Ovary (tissue), 9 donors: ENCODE measurements around the gene SYCP1. TPM values are rescaled to one million over a fixed set of nuclear protein-coding genes. Genes with fewer than 3 reads are reported as not detected.
"Not testable (repeated sequence)": the region's sequence is repeated elsewhere in the genome, so short reads cannot be mapped to it uniquely, and the experiment has no call there.

ENCODE experiments used
- DNase-seq, 5 donors: peaks; one replicate each; pipeline ENCODE4 v3.0.0-alpha.2; 2019 to 2020
- H3K27ac ChIP-seq, 2 donors: fragments of 200-600 bp; one replicate each; pipeline versions ENCODE4 v1.5.1 to v1.8.0; 2019 to 2022
- H3K27me3 ChIP-seq: fragments of 200-600 bp; one replicate; pipeline ENCODE4 v1.8.0; 2022
- H3K36me3 ChIP-seq: fragments of 200-600 bp; sonication (generic); one replicate; pipeline ENCODE4 v1.5.1; 2019
- H3K4me1 ChIP-seq: one replicate; pipeline ENCODE4 v1.8.1; 2013; ENCODE audit warnings: mild to moderate bottlenecking, moderate library complexity; ENCODE audit not compliant: insufficient read depth
- H3K4me3 ChIP-seq: fragments of 200-600 bp; sonication (generic); one replicate; pipeline ENCODE4 v1.5.1; 2017
- H3K9me3 ChIP-seq, 2 donors: fragments of 200-600 bp in 1 of 2; sonication (generic) in 1 of 2; one replicate each; pipeline versions ENCODE4 v1.5.1 to v1.8.1; 2013 to 2019; ENCODE audit warnings: mild to moderate bottlenecking in 1 of 2, moderate library complexity in 1 of 2
- CTCF ChIP-seq, 3 donors: fragments of 450-650 bp in 2 of 3; fragments of 200-600 bp in 1 of 3; IDR thresholded peaks; one replicate each; pipeline versions ENCODE4 v1.5.1 to v1.8.0; 2016 to 2022; ENCODE audit warnings: antibody characterized with exemption in 3 of 3, mild to moderate bottlenecking in 1 of 3
- EP300 ChIP-seq: sonication (generic); formaldehyde crosslinking; IDR thresholded peaks from one replicate; pipeline ENCODE4 v1.6.1; 2017; ENCODE audit warnings: antibody characterized with exemption
- POLR2A ChIP-seq: fragments of 450-650 bp; IDR thresholded peaks from one replicate; pipeline ENCODE4 v1.6.1; 2017; ENCODE audit warnings: antibody characterized with exemption, mild to moderate bottlenecking, moderate library complexity
- WGBS, 3 donors: extraction: QIAGEN DNeasy Blood & Tissue Kit in 1 of 3; methylation state at CpG; one replicate each; pipeline versions ENCODE4 v1.1.5 to v1.1.7; 2013 to 2017; 5-methylcytosine and 5-hydroxymethylcytosine counted together
- intact Hi-C, 4 donors: fragments of 100-400 bp; cut with DNase I; formaldehyde crosslinking; loops; one replicate each; pipeline versions ENCODE4 v1.11.0 to v1.15.1; 2022 to 2023
- polyA plus RNA-seq, 2 donors: library from polyadenylated mRNA; stranded (reverse); fragments of 200-250 nt in 1 of 2; fragments of 350-450 nt in 1 of 2; fragmentation: Illumina TruSeq in 1 of 2; extraction: RNeasy Lipid Tissue Mini Kit (QIAGEN cat#74804) in 1 of 2; gene quantifications; one replicate each; pipeline ENCODE4 v1.2.3, GENCODE V29; 2013 to 2014
- total RNA-seq, 7 donors: library from RNA; depleted of rRNA in 2 of 7; stranded (reverse); fragments of >200 nt in 2 of 7; fragmentation: NEBNext Ultra II Directional in 3 of 7; extraction: Animal tissue kit (Norgen Biotek cat#: 25700) in 3 of 7; gene quantifications; one replicate each; pipeline versions ENCODE4 v1.1.0 to v1.2.4, GENCODE V29; 2016 to 2023
- donor health status: DM: no; HTN: no; CAD: no; lungs with moderate emphysema.
- donor health status: DM: no; HTN: no; CAD: no.
- donor health status: Bipolar disorder and iron deficiency.
- donor health status: DM: yes; HTN: yes; CAD: no.
- donor health status: DM: no; HTN: no; CAD: no.
- donor health status: DM: yes; HTN: yes; CAD: no.

SYCP1 gene
- total and polyA plus RNA-seq, 9 donors: 0.13 TPM; not detected in 8

GRCh38 chr1:114828251-114828650 lies 26.4 kb upstream of the SYCP1 start:
- Histone ChIP-seq H3K9me3 (no peaks in the 10 kb centered on the region), H3K4me3 (no peak overlapping the region), H3K4me1 (no peaks in the 10 kb centered on the region), H3K36me3 (no peaks in the 10 kb centered on the region), H3K27ac (no peak overlapping the region), H3K27me3 (no peaks in the 10 kb centered on the region)
- intact Hi-C loops: no loop called here
- DNase-seq: no peak
- 77 to 84% (median 78%) methylated on average over 5 of the region's 5 CpGs for WGBS, 3 donors
- no peak for TF ChIP-seq POLR2A
- no peak for TF ChIP-seq EP300
- TF ChIP-seq CTCF (IDR thresholded peaks at IDR 0.05): no peak

- H3K4me3 ChIP-seq, H3K9me3 ChIP-seq, H3K27me3 ChIP-seq, intact Hi-C loops, H3K27ac ChIP-seq, H3K4me1 ChIP-seq, H3K36me3 ChIP-seq, DNase-seq: not testable (repeated sequence)
- WGBS, 3 donors: 18 to 36% (median 31%) methylated on average over 1 of the region's 1 CpG
These were observed 24.6 kb upstream of the SYCP1 start for GRCh38 chr1:114830075-114830474.

- TF ChIP-seq CTCF (IDR thresholded peaks at IDR 0.05): no peak
- TF ChIP-seq EP300: no peak
- no peak for TF ChIP-seq POLR2A
- Histone ChIP-seq H3K4me1 (no peaks in the 10 kb centered on the region), H3K27ac (no peak overlapping the region), H3K27me3 (no peaks in the 10 kb centered on the region), H3K36me3 (no peaks in the 10 kb centered on the region), H3K4me3 (no peak overlapping the region), H3K9me3 (no peaks in the 10 kb centered on the region)
- intact Hi-C loops: no loop called here
- DNase-seq: no peak
- 75 to 78% (median 75%) methylated on average over 5 of the region's 5 CpGs for WGBS, 3 donors
These were observed 23.2 kb upstream of the SYCP1 start for GRCh38 chr1:114831276-114831994.

DNA sequence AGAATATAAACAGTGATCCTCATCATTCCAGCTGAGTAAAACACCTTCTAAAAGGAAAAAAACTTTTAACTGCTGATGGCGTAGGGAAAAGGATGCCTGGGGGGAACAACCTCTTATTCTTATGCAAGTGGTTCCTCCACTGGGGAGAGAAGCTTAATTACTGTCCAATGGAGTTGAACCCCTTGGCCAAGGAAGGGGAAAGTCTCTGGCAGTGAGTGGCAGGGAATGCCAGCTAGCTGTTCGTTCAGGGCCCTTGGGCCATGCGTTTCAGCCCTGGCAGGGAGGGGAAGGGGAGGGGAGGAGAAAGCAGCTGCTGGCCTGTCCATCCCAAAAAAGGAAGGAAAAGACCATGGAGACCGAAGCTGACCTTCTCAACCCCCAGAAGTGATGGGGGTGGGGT lies 22.6 kb upstream of the SYCP1 start:
- Histone ChIP-seq H3K4me1 (no peaks in the 10 kb centered on the region), H3K4me3 (no peak overlapping the region), H3K36me3 (no peaks in the 10 kb centered on the region), H3K27me3 (no peaks in the 10 kb centered on the region), H3K9me3 (no peaks in the 10 kb centered on the region), H3K27ac (no peak overlapping the region)
- 74 to 82% (median 77%) methylated on average over 4 of the region's 4 CpGs for WGBS, 3 donors
- no peak for TF ChIP-seq CTCF (IDR thresholded peaks at IDR 0.05)
- TF ChIP-seq EP300: no peak
- no peak for TF ChIP-seq POLR2A
- DNase-seq: no peak
- intact Hi-C loops: no loop called here

DNA sequence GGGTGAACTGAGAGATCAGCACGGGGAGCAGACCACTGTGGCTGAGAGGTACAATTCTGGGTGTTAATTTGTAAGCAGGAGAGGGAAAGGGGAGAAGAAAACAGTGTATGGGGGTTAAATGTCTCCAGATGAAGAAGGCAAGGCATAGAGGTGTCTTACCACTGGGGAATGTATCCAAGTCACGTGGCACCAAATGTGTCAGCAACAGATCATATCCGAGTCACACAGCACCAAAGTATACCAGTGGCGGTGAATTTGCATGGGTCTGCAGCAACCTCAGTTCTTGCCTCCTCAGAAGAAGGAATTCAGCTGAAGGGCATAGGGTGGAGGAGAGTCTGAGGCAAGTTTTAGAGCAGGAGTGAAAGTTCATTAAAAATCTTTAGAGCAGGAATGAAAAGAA lies 21.2 kb upstream of the SYCP1 start:
- intact Hi-C loops: no loop called here
- Histone ChIP-seq H3K4me1 (no peaks in the 10 kb centered on the region), H3K27me3 (no peaks in the 10 kb centered on the region), H3K9me3 (no peaks in the 10 kb centered on the region), H3K27ac (no peak overlapping the region), H3K4me3 (no peak overlapping the region), H3K36me3 (no peaks in the 10 kb centered on the region)
- TF ChIP-seq EP300: no peak
- 81 to 89% (median 85%) methylated on average over 4 of the region's 4 CpGs for whole genome bisulfite sequencing, 3 donors
- no peak for DNase-seq
